HL-60 (cell line): ENCODE measurements around the gene MED16.

Experiments used
- DNase-seq, 2 experiments: peaks; one replicate each; pipeline ENCODE4 v3.0.0-alpha.2; 2010 to 2020; ENCODE audit warnings: low read depth in 1 of 2, low spot score in 1 of 2
- H3K27ac ChIP-seq: fragments of 250-450 bp; sonication (Bioruptor Pico); replicated peaks from 2 replicates; pipeline ENCODE4 v1.5.1; 2020; ENCODE audit warnings: mild to moderate bottlenecking, moderate library complexity
- H3K27me3 ChIP-seq: fragments of 250-450 bp; sonication (Bioruptor Pico); 2 replicates; pipeline ENCODE4 v1.5.1; 2021; ENCODE audit warnings: mild to moderate bottlenecking, moderate library complexity; ENCODE audit not compliant: insufficient read depth, poor library complexity, severe bottlenecking
- H3K4me3 ChIP-seq: replicated peaks from 2 replicates; pipeline ENCODE4 v1.5.1; 2011; ENCODE audit warnings: mild to moderate bottlenecking, control low read depth, low read length; ENCODE audit not compliant: insufficient read depth
- CTCF ChIP-seq: IDR thresholded peaks from one replicate; pipeline ENCODE4 v1.5.1; 2011; ENCODE audit warnings: low read length, control low read depth, inconsistent platforms; ENCODE audit not compliant: insufficient read depth
- GABPA ChIP-seq: IDR thresholded peaks from 2 replicates; pipeline ENCODE4 v1.6.1; 2012; ENCODE audit warnings: low read depth
- POLR2AphosphoS5 ChIP-seq: IDR thresholded peaks from 2 replicates; pipeline ENCODE4 v1.6.1; 2012; ENCODE audit warnings: low read depth
- REST ChIP-seq: IDR thresholded peaks from 2 replicates; pipeline ENCODE4 v1.6.1; 2012; ENCODE audit warnings: low read depth; ENCODE audit not compliant: insufficient replicate concordance
- SPI1 ChIP-seq: IDR thresholded peaks from 2 replicates; pipeline ENCODE4 v1.6.1; 2012; ENCODE audit warnings: low read depth, mild to moderate bottlenecking, borderline replicate concordance

MED16 gene

GRCh38 chr19:889662-890295, 3.2 kb downstream of the MED16 start:
- no peak overlapping the region for H3K27ac ChIP-seq
- no peaks in the 10 kb centered on the region for H3K27me3 ChIP-seq
- DNase-seq: no peak
- TF ChIP-seq CTCF: no peak
- TF ChIP-seq GABPA: no peak
- TF ChIP-seq REST: no peak
- no peak for TF ChIP-seq SPI1
- no peak for TF ChIP-seq POLR2AphosphoS5
- no peak overlapping the region for H3K4me3 ChIP-seq

GRCh38 chr19:888581-889385, 4.2 kb downstream of the MED16 start:
- Histone ChIP-seq H3K27ac (no peak overlapping the region), H3K4me3 (no peak overlapping the region), H3K27me3 (no peaks in the 10 kb centered on the region)
- TF ChIP-seq GABPA (no peak), CTCF (no peak), SPI1 (no peak), POLR2AphosphoS5 (no peak), REST (no peak)
- DNase-seq: no peak

GRCh38 chr19:887599-887998, 5.4 kb downstream of the MED16 start:
- Histone ChIP-seq H3K27ac (no peak overlapping the region), H3K27me3 (no peaks in the 10 kb centered on the region), H3K4me3 (no peak overlapping the region)
- TF ChIP-seq POLR2AphosphoS5 (no peak), SPI1 (no peak), CTCF (no peak), GABPA (no peak), REST (no peak)
- DNase-seq: no peak
